HCT116 (cell line): ENCODE data around the gene CLDN3. TPM values are rescaled to one million over a fixed set of nuclear protein-coding genes. Genes with fewer than 3 reads are reported as not detected.
A peak's percentile ranks its signal among the peaks of the same experiment; 100 is the strongest.

ENCODE experiments used
- ATAC-seq: fragments of 200-7000 bp; cut with Tn5 transposase; 2 replicates; pipeline ENCODE4 v1.9.1; 2020; ENCODE audit warnings: mild to moderate bottlenecking, moderate library complexity
- BruUV-seq: library from RNA; stranded (reverse); fragments of 400-500 nt; replicated peaks from 2 replicates; lab custom pipeline; 2021; lab: Mats Ljungman, UMichigan
- CTCF ChIA-PET: fragments of 300-600 bp; sonication (Branson Sonifier 250); formaldehyde crosslinking; loops from one replicate; lab custom pipeline; 2021; ENCODE audit warnings: antibody characterized with exemption; lab: Charles Lee
- POLR2A ChIA-PET: fragments of 300-600, 350-600 bp; sonication (Branson Sonifier 250); formaldehyde crosslinking; loops from one replicate; lab custom pipeline; 2021; ENCODE audit warnings: antibody characterized with exemption; lab: Charles Lee
- RAD21 ChIA-PET, 2 experiments: fragments of 300-600 bp; sonication (Branson Sonifier 250); formaldehyde crosslinking; loops; one replicate each; lab custom pipeline; 2023; ENCODE audit warnings: low total read pairs in 2 of 2; ENCODE audit not compliant: uncharacterized antibody in 2 of 2, unreplicated experiment in 2 of 2, low non-redundant PET in 1 of 2; lab: Charles Lee
- DNase-seq: peaks from one replicate; pipeline ENCODE4 v3.0.0-alpha.2; 2010; ENCODE audit warnings: low read depth, low spot score
- H2AFZ ChIP-seq: fragments of 200-600 bp; shearing (Covaris generic), sonication (generic); 2 replicates; pipeline ENCODE4 v1.6.1; 2017; ENCODE audit warnings: low read depth, mixed run types, mixed read lengths, antibody characterized with exemption, low read length; ENCODE audit not compliant: poor library complexity, severe bottlenecking
- H3K27ac ChIP-seq: 2 replicates; pipeline ENCODE4 v1.5.1; 2012; ENCODE audit warnings: low read depth, low read length
- H3K27me3 ChIP-seq: fragments of 200-600 bp; sonication (generic); 2 replicates; pipeline ENCODE4 v1.6.1; 2016; ENCODE audit warnings: mixed run types, low read length, mixed read lengths; ENCODE audit not compliant: insufficient read depth
- H3K36me3 ChIP-seq, 2 experiments: fragments of 200-500 bp in 1 of 2; fragments of 200-600 bp in 1 of 2; sonication (Bioruptor generic) in 1 of 2; sonication (generic) in 1 of 2; 2 replicates each; pipeline versions ENCODE4 v1.5.1 to v1.6.1; 2014 to 2016; ENCODE audit warnings: low read length in 2 of 2, inconsistent platforms in 1 of 2, mixed read lengths in 1 of 2, mixed run types in 1 of 2; ENCODE audit not compliant: insufficient read depth in 2 of 2, control insufficient read depth in 1 of 2
- H3K4me1 ChIP-seq, 2 experiments: fragments of 200-600 bp in 1 of 2; sonication (generic) in 1 of 2; 2 replicates each; pipeline versions ENCODE4 v1.5.1 to v1.6.1; 2012 to 2017; ENCODE audit warnings: low read length in 2 of 2, inconsistent platforms in 1 of 2, mild to moderate bottlenecking in 1 of 2, mixed read lengths in 1 of 2, mixed run types in 1 of 2, moderate library complexity in 1 of 2; ENCODE audit not compliant: insufficient read depth in 2 of 2, control insufficient read depth in 1 of 2
- H3K4me2 ChIP-seq: fragments of 200-600 bp; sonication (generic); 2 replicates; pipeline ENCODE4 v1.6.1; 2017; ENCODE audit warnings: mixed run types, low read length, mixed read lengths
- H3K4me3 ChIP-seq, 2 experiments: fragments of 200-600 bp in 1 of 2; sonication (generic) in 1 of 2; replicated peaks in 1 of 2; 2 replicates each; pipeline ENCODE4 v1.5.1; 2011 to 2016; ENCODE audit warnings: low read length in 2 of 2, control low read depth in 1 of 2, low read depth in 1 of 2, mild to moderate bottlenecking in 1 of 2, mixed read lengths in 1 of 2, mixed run types in 1 of 2
- H3K79me2 ChIP-seq: fragments of 200-600 bp; sonication (generic); 2 replicates; pipeline ENCODE4 v1.6.1; 2017; ENCODE audit warnings: mild to moderate bottlenecking, mixed run types, low read length, moderate library complexity, mixed read lengths; ENCODE audit not compliant: insufficient read depth
- H3K9ac ChIP-seq: fragments of 200-600 bp; sonication (generic); 2 replicates; pipeline ENCODE4 v1.6.1; 2016; ENCODE audit warnings: low read length, mixed read lengths
- H3K9me2 ChIP-seq: fragments of 200-600 bp; sonication (generic), shearing (Covaris generic); 2 replicates; pipeline ENCODE4 v1.6.1; 2017; ENCODE audit warnings: mixed run types, mild to moderate bottlenecking, moderate library complexity; ENCODE audit not compliant: insufficient read depth
- H3K9me3 ChIP-seq, 2 experiments: fragments of 200-500 bp in 1 of 2; fragments of 200-600 bp in 1 of 2; sonication (Bioruptor generic) in 1 of 2; sonication (generic) in 1 of 2; 2 replicates each; pipeline ENCODE4 v1.6.1; 2014 to 2017; ENCODE audit warnings: low read length in 2 of 2, mixed read lengths in 2 of 2, inconsistent platforms in 1 of 2, low read depth in 1 of 2, mild to moderate bottlenecking in 1 of 2, mixed run types in 1 of 2, moderate library complexity in 1 of 2; ENCODE audit not compliant: control insufficient read depth in 1 of 2, insufficient read depth in 1 of 2
- H4K20me1 ChIP-seq: fragments of 200-600 bp; sonication (generic), shearing (Covaris generic); 2 replicates; pipeline ENCODE4 v1.6.1; 2017; ENCODE audit warnings: mixed run types, mild to moderate bottlenecking, moderate library complexity; ENCODE audit not compliant: insufficient read depth
- EGR1 ChIP-seq: IDR thresholded peaks from 2 replicates; pipeline ENCODE4 v1.6.1; 2012; ENCODE audit warnings: low read depth
- ELF1 ChIP-seq: IDR thresholded peaks from 2 replicates; pipeline ENCODE4 v1.6.1; 2012; ENCODE audit warnings: low read depth, borderline replicate concordance
- EZH2 ChIP-seq: fragments of 200-600 bp; sonication (generic); IDR thresholded peaks from 2 replicates; pipeline ENCODE4 v1.6.1; 2017; ENCODE audit warnings: antibody characterized with exemption, mixed run types
- FOSL1 ChIP-seq: IDR thresholded peaks from 2 replicates; pipeline ENCODE4 v1.6.1; 2012; ENCODE audit warnings: low read depth
- POLR2A ChIP-seq: IDR thresholded peaks from 2 replicates; pipeline ENCODE4 v1.7.0; 2011; ENCODE audit warnings: borderline replicate concordance; ENCODE audit not compliant: insufficient read depth, insufficient read length; ENCODE audit errors: extremely low read depth
- POLR2AphosphoS5 ChIP-seq: IDR thresholded peaks from 2 replicates; pipeline ENCODE4 v1.6.1; 2011; ENCODE audit warnings: mild to moderate bottlenecking, low read depth, low read length, moderate library complexity
- REST ChIP-seq: IDR thresholded peaks from 2 replicates; pipeline ENCODE4 v1.6.1; 2012; ENCODE audit warnings: low read depth
- SP1 ChIP-seq: IDR thresholded peaks from 2 replicates; pipeline ENCODE4 v1.6.1; 2012; ENCODE audit warnings: low read depth
- TCF7L2 ChIP-seq: IDR thresholded peaks from 2 replicates; pipeline ENCODE4 v1.7.0; 2011; ENCODE audit warnings: borderline replicate concordance, inconsistent platforms; ENCODE audit not compliant: insufficient read depth, insufficient read length; ENCODE audit errors: extremely low read depth
- ZFX ChIP-seq: fragments of 450-650 bp; IDR thresholded peaks from 2 replicates; pipeline ENCODE4 v1.6.1; 2017
- ZNF274 ChIP-seq: fragments of 200-500 bp; sonication (Bioruptor generic); IDR thresholded peaks from 2 replicates; pipeline ENCODE4 v1.6.1; 2014; ENCODE audit warnings: mild to moderate bottlenecking, low read depth, low read length, inconsistent platforms
- intact Hi-C: fragments of 100-400 bp; cut with micrococcal nuclease; formaldehyde crosslinking; loops from 2 replicates; pipeline ENCODE4 v1.10.0; 2022
- total RNA-seq: library from RNA; stranded (reverse); gene quantifications from one replicate; pipeline ENCODE4 v1.2.1, GENCODE V29; 2021; ENCODE audit not compliant: unreplicated experiment
- TF ChIP-seq, protein P1 (sequence below): IDR thresholded peaks from 2 replicates; pipeline ENCODE4 v1.6.1; 2011; ENCODE audit warnings: mild to moderate bottlenecking, low read length, moderate library complexity; ENCODE audit not compliant: insufficient replicate concordance; ENCODE audit errors: extremely low read depth
- TF ChIP-seq, protein P2 (sequence below), 3 experiments: fragments of 200-600 bp in 1 of 3; sonication (generic) in 1 of 3; IDR thresholded peaks in 2 of 3; conservative IDR thresholded peaks in 1 of 3; 2 replicates each; pipeline ENCODE4 v1.5.1; 2012 to 2017; ENCODE audit warnings: low read depth in 2 of 3, low read length in 2 of 3, antibody characterized with exemption in 1 of 3, borderline replicate concordance in 1 of 3, control low read depth in 1 of 3, mild to moderate bottlenecking in 1 of 3, mixed read lengths in 1 of 3, mixed run types in 1 of 3, moderate library complexity in 1 of 3; ENCODE audit not compliant: insufficient read depth in 1 of 3

Gene CLDN3
- total RNA-seq, 1 experiment from 2014 or later: 19.2 TPM

- no peak for TF ChIP-seq ZNF274
- TF ChIP-seq, protein P1, sequence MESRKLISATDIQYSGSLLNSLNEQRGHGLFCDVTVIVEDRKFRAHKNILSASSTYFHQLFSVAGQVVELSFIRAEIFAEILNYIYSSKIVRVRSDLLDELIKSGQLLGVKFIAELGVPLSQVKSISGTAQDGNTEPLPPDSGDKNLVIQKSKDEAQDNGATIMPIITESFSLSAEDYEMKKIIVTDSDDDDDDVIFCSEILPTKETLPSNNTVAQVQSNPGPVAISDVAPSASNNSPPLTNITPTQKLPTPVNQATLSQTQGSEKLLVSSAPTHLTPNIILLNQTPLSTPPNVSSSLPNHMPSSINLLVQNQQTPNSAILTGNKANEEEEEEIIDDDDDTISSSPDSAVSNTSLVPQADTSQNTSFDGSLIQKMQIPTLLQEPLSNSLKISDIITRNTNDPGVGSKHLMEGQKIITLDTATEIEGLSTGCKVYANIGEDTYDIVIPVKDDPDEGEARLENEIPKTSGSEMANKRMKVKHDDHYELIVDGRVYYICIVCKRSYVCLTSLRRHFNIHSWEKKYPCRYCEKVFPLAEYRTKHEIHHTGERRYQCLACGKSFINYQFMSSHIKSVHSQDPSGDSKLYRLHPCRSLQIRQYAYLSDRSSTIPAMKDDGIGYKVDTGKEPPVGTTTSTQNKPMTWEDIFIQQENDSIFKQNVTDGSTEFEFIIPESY: no peak
These were observed at the start of gene CLDN3 (continued) for GRCh38 chr7:73770002-73770859.

- Histone ChIP-seq H2AFZ (no peak overlapping the region), H3K27me3 (no peaks in the 10 kb centered on the region), H3K9ac (no peak overlapping the region), H3K4me2 (peak overlapping the region; percentile 50), H3K36me3 (no peaks in the 10 kb centered on the region), H3K4me1 (peaks cover 23 to 54% of the 10 kb centered on the region in 2 experiments), H4K20me1 (no peaks in the 10 kb centered on the region), H3K79me2 (no peaks in the 10 kb centered on the region), H3K9me2 (no peaks in the 10 kb centered on the region), H3K9me3 (no peaks in the 10 kb centered on the region), H3K27ac (no peak overlapping the region), H3K4me3 (no peak overlapping the region)
- CTCF ChIA-PET: interaction anchor here (0.6 kb wide), 1 partner anchor 12 kb away, joined by 3 read pairs; no protein-coding TSS in a partner anchor
- RAD21 ChIA-PET: no interaction called here
- DNase-seq: no peak
- 0 out of 2 replicates have a peak, but pooled peaks have one; percentile 18 for ATAC-seq
- intact Hi-C loops: no loop called here
- BruUV-seq: no TSS peak
- POLR2A ChIA-PET: no interaction called here
- no peak for TF ChIP-seq POLR2AphosphoS5
- TF ChIP-seq FOSL1: no peak
- TF ChIP-seq SP1: no peak
- no peak for TF ChIP-seq ELF1
- no peak for TF ChIP-seq ZFX
- TF ChIP-seq REST: no peak
- TF ChIP-seq EZH2: no peak
- TF ChIP-seq EGR1: no peak
- no peak for TF ChIP-seq TCF7L2
- TF ChIP-seq POLR2A: no peak
- TF ChIP-seq, protein P1: no peak
- TF ChIP-seq, protein P2, sequence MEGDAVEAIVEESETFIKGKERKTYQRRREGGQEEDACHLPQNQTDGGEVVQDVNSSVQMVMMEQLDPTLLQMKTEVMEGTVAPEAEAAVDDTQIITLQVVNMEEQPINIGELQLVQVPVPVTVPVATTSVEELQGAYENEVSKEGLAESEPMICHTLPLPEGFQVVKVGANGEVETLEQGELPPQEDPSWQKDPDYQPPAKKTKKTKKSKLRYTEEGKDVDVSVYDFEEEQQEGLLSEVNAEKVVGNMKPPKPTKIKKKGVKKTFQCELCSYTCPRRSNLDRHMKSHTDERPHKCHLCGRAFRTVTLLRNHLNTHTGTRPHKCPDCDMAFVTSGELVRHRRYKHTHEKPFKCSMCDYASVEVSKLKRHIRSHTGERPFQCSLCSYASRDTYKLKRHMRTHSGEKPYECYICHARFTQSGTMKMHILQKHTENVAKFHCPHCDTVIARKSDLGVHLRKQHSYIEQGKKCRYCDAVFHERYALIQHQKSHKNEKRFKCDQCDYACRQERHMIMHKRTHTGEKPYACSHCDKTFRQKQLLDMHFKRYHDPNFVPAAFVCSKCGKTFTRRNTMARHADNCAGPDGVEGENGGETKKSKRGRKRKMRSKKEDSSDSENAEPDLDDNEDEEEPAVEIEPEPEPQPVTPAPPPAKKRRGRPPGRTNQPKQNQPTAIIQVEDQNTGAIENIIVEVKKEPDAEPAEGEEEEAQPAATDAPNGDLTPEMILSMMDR (IDR thresholded peaks at IDR 0.05 in 2 of 3, conservative IDR thresholded peaks at IDR 0.05 in 1 of 3; ENCODE audit: borderline replicate concordance in 1 of 3, insufficient read depth in 1 of 3, low read depth in 2 of 3, low read length in 2 of 3): no peak
These were observed 47.1 kb upstream of the CLDN3 start for GRCh38 chr7:73817121-73817520.
